ENCODE data around the gene PIK3C2B.

Gene PIK3C2B

GRCh38 chr1:204459706-204460105 is 34.9 kb downstream of the PIK3C2B start:
- DNase-seq: no peak

GRCh38 chr1:204457666-204458065 is 36.9 kb downstream of the PIK3C2B start:
- DNase-seq: no peak

GRCh38 chr1:204456826-204457442 is 37.7 kb downstream of the PIK3C2B start:
- peak; percentile 91 for DNase-seq

GRCh38 chr1:204455831-204456145 is 38.8 kb downstream of the PIK3C2B start:
- no peak for DNase-seq

- no peak for DNase-seq
These were observed 39.4 kb downstream of the PIK3C2B start for GRCh38 chr1:204455063-204455830.

- DNase-seq: no peak
These were observed 40.1 kb downstream of the PIK3C2B start for GRCh38 chr1:204454476-204454875.

- no peak for DNase-seq
These were observed 41.3 kb downstream of the PIK3C2B start for GRCh38 chr1:204453141-204453772.

- DNase-seq: no peak
These were observed 43.1 kb downstream of the PIK3C2B start for GRCh38 chr1:204451352-204452124.

GRCh38 chr1:204450461-204451257 is 43.9 kb downstream of the PIK3C2B start:
- peak; percentile 60 for DNase-seq

- DNase-seq: no peak
These were observed 44.8 kb downstream of the PIK3C2B start for GRCh38 chr1:204449678-204450280.

- DNase-seq: no peak
These were observed 45.5 kb downstream of the PIK3C2B start for GRCh38 chr1:204448991-204449677.

- DNase-seq: no peak
These were observed 46.2 kb downstream of the PIK3C2B start for GRCh38 chr1:204448344-204448964.

GRCh38 chr1:204447736-204448135 is 46.9 kb downstream of the PIK3C2B start:
- DNase-seq: no peak

GRCh38 chr1:204447190-204447589 is 47.4 kb downstream of the PIK3C2B start:
- no peak for DNase-seq

GRCh38 chr1:204446413-204447111 is 48.0 kb downstream of the PIK3C2B start:
- peak; percentile 79 for DNase-seq

- no peak for DNase-seq
These were observed 48.7 kb downstream of the PIK3C2B start for GRCh38 chr1:204445860-204446412.
